Measurements from ENCODE around the gene CEP295NL.

DNA sequence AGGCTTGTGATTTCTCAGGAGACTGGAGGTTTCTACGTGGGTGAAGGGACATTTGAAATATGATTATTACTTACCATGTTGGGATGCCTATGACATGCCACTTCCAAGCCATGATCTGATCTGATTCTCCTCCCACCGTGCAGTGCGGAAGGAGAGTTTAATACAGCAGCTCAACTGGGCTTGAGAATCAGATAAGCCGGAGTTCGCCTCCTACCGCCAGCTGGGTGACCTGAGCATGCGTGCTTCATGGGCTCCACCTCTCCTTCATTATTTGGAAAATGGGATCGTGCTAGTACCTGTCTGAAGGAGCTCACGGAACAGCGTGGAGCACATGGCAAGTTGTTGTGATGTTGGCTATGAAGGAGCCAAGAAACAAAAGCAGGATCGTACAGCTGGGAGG, 34.6 kb upstream of the CEP295NL start:
- TF ChIP-seq SIN3A (IDR thresholded peaks at IDR 0.05; ENCODE audit: borderline replicate concordance, insufficient read depth, low read depth, low read length) (no peak), CTCF (IDR thresholded peaks at IDR 0.05) (no peak)

Measured in Panc1 (cell line).